HEK293 (cell line): ENCODE measurements around the gene CACNA1G.
A peak's percentile ranks its signal among the peaks of the same experiment; 100 is the strongest.

Experiments
- ELK4 ChIP-seq: IDR thresholded peaks from 2 replicates; pipeline ENCODE4 v1.6.1; 2011; ENCODE audit warnings: mild to moderate bottlenecking, low read depth, low read length, borderline replicate concordance
- GLIS2 ChIP-seq: fragments of 450-650 bp; formaldehyde crosslinking; IDR thresholded peaks from 2 replicates; pipeline ENCODE4 v1.5.1; 2016; ENCODE audit warnings: missing biosample characterization, missing genetic modification characterization
- HOXA7 ChIP-seq: sonication (generic); formaldehyde crosslinking; IDR thresholded peaks from 2 replicates; pipeline ENCODE4 v1.8.1; 2022; ENCODE audit warnings: missing genetic modification reagents, borderline replicate concordance
- KLF10 ChIP-seq: fragments of 450-650 bp; IDR thresholded peaks from 2 replicates; pipeline ENCODE4 v1.5.1; 2018; ENCODE audit warnings: missing biosample characterization, mild to moderate bottlenecking, missing genetic modification characterization
- KLF17 ChIP-seq: fragments of 450-650 bp; formaldehyde crosslinking; IDR thresholded peaks from 2 replicates; pipeline ENCODE4 v1.5.1; 2016; ENCODE audit warnings: missing biosample characterization, missing genetic modification characterization
- PRDM10 ChIP-seq: fragments of 450-650 bp; formaldehyde crosslinking; IDR thresholded peaks from 2 replicates; pipeline ENCODE4 v1.5.1; 2016; ENCODE audit warnings: missing biosample characterization, missing genetic modification characterization
- RBAK ChIP-seq: fragments of 450-650 bp; formaldehyde crosslinking; IDR thresholded peaks from 2 replicates; pipeline ENCODE4 v1.5.1; 2016; ENCODE audit warnings: missing biosample characterization, missing genetic modification characterization
- REPIN1 ChIP-seq: fragments of 450-650 bp; formaldehyde crosslinking; IDR thresholded peaks from 2 replicates; pipeline ENCODE4 v1.5.1; 2017; ENCODE audit warnings: missing biosample characterization, missing genetic modification characterization, low read depth
- ZBTB26 ChIP-seq: fragments of 450-650 bp; formaldehyde crosslinking; optimal IDR thresholded peaks from 2 replicates; pipeline ENCODE3; 2016; ENCODE audit warnings: missing biosample characterization, mild to moderate bottlenecking, missing genetic modification characterization
- ZBTB48 ChIP-seq: fragments of 450-650 bp; formaldehyde crosslinking; IDR thresholded peaks from 2 replicates; pipeline ENCODE4 v1.5.1; 2016; ENCODE audit warnings: missing biosample characterization, missing genetic modification characterization
- ZFP37 ChIP-seq: fragments of 450-650 bp; formaldehyde crosslinking; IDR thresholded peaks from 2 replicates; pipeline ENCODE4 v1.5.1; 2016; ENCODE audit warnings: missing biosample characterization, missing genetic modification characterization
- ZNF174 ChIP-seq: fragments of 450-650 bp; formaldehyde crosslinking; IDR thresholded peaks from 2 replicates; pipeline ENCODE4 v1.5.0; 2017; ENCODE audit warnings: missing biosample characterization, mild to moderate bottlenecking, missing genetic modification characterization
- ZNF184 ChIP-seq: fragments of 450-650 bp; IDR thresholded peaks from 2 replicates; pipeline ENCODE4 v1.5.1; 2018; ENCODE audit warnings: missing biosample characterization, mild to moderate bottlenecking, missing genetic modification characterization
- ZNF2 ChIP-seq: fragments of 450-650 bp; formaldehyde crosslinking; IDR thresholded peaks from 2 replicates; pipeline ENCODE4 v1.5.1; 2016; ENCODE audit warnings: missing biosample characterization, missing genetic modification characterization
- ZNF223 ChIP-seq: fragments of 450-650 bp; formaldehyde crosslinking; IDR thresholded peaks from 2 replicates; pipeline ENCODE4 v1.5.1; 2016; ENCODE audit warnings: missing biosample characterization, missing genetic modification characterization
- ZNF26 ChIP-seq: fragments of 450-650 bp; formaldehyde crosslinking; IDR thresholded peaks from 2 replicates; pipeline ENCODE4 v1.5.1; 2016; ENCODE audit warnings: missing biosample characterization, missing genetic modification characterization
- ZNF266 ChIP-seq: fragments of 450-650 bp; formaldehyde crosslinking; IDR thresholded peaks from 2 replicates; pipeline ENCODE4 v1.5.1; 2016; ENCODE audit warnings: missing biosample characterization, missing genetic modification characterization, low read depth
- ZNF394 ChIP-seq: fragments of 450-650 bp; formaldehyde crosslinking; IDR thresholded peaks from 2 replicates; pipeline ENCODE4 v1.5.1; 2016; ENCODE audit warnings: missing biosample characterization, missing genetic modification characterization, mild to moderate bottlenecking, moderate library complexity, borderline replicate concordance
- ZNF501 ChIP-seq: fragments of 450-650 bp; formaldehyde crosslinking; IDR thresholded peaks from 2 replicates; pipeline ENCODE4 v1.5.1; 2016; ENCODE audit warnings: missing biosample characterization, missing genetic modification characterization
- ZNF529 ChIP-seq: fragments of 450-650 bp; formaldehyde crosslinking; IDR thresholded peaks from 2 replicates; pipeline ENCODE4 v1.5.1; 2017; ENCODE audit warnings: missing genetic modification characterization, missing biosample characterization; ENCODE audit not compliant: insufficient replicate concordance
- ZNF580 ChIP-seq: fragments of 450-650 bp; formaldehyde crosslinking; IDR thresholded peaks from 2 replicates; pipeline ENCODE4 v1.5.1; 2016; ENCODE audit warnings: missing biosample characterization, missing genetic modification characterization
- ZNF596 ChIP-seq: fragments of 450-650 bp; IDR thresholded peaks from 2 replicates; pipeline ENCODE4 v1.5.0; 2018; ENCODE audit warnings: missing biosample characterization, mild to moderate bottlenecking, missing genetic modification characterization, moderate library complexity
- ZNF600 ChIP-seq: fragments of 450-650 bp; formaldehyde crosslinking; IDR thresholded peaks from 2 replicates; pipeline ENCODE4 v1.5.1; 2016; ENCODE audit warnings: missing biosample characterization, missing genetic modification characterization
- ZNF610 ChIP-seq: fragments of 450-650 bp; formaldehyde crosslinking; IDR thresholded peaks from 2 replicates; pipeline ENCODE4 v1.5.1; 2016; ENCODE audit warnings: missing biosample characterization, missing genetic modification characterization, borderline replicate concordance
- ZNF645 ChIP-seq: fragments of 450-650 bp; formaldehyde crosslinking; IDR thresholded peaks from 2 replicates; pipeline ENCODE4; 2016; ENCODE audit warnings: missing biosample characterization, missing genetic modification characterization
- ZNF704 ChIP-seq: fragments of 450-650 bp; formaldehyde crosslinking; IDR thresholded peaks from 2 replicates; pipeline ENCODE4 v1.5.1; 2016; ENCODE audit warnings: missing biosample characterization, missing genetic modification characterization
- ZSCAN16 ChIP-seq: fragments of 450-650 bp; formaldehyde crosslinking; IDR thresholded peaks from 2 replicates; pipeline ENCODE4 v1.5.1; 2016; ENCODE audit warnings: missing biosample characterization, missing genetic modification characterization

The CACNA1G gene

GRCh38 chr17:50630524-50631194 lies 70.1 kb downstream of the CACNA1G start (continued):
- no peak for TF ChIP-seq KLF10 (tag by site-specific recombination)
- no peak for TF ChIP-seq ZNF184 (tag by site-specific recombination)
- TF ChIP-seq ZNF596 (tag by site-specific recombination), result no peak
- no peak for TF ChIP-seq ZNF610 (tag by site-specific recombination)
- TF ChIP-seq ZNF580 (tag by site-specific recombination), result no peak
- no peak for TF ChIP-seq ZNF26 (tag by site-specific recombination)
- TF ChIP-seq ZBTB48 (tag by site-specific recombination), result 0 out of 2 replicates have a peak, but pooled peaks have one; percentile 48
- TF ChIP-seq ZNF600 (tag by site-specific recombination), result peak; percentile 50; the same call in 1 of the 2 replicates
- TF ChIP-seq ZNF174 (tag by site-specific recombination), result no peak
- TF ChIP-seq ZNF266 (tag by site-specific recombination), result no peak
- no peak for TF ChIP-seq ZNF704 (tag by site-specific recombination)
- TF ChIP-seq ZNF501, result no peak
- TF ChIP-seq ZSCAN16 (tag by site-specific recombination), result no peak
- no peak for TF ChIP-seq ZBTB26
- TF ChIP-seq KLF17 (tag by site-specific recombination), result peak; percentile 77
- no peak for TF ChIP-seq ZFP37 (tag by site-specific recombination)
- TF ChIP-seq ZNF394 (tag by site-specific recombination), result no peak
- TF ChIP-seq ZNF529 (tag by site-specific recombination), result no peak
- TF ChIP-seq ELK4, result no peak
- TF ChIP-seq RBAK (tag by site-specific recombination), result no peak
- TF ChIP-seq PRDM10 (tag by site-specific recombination), result no peak
- TF ChIP-seq HOXA7 (CRISPR knock-in tag), result no peak
- TF ChIP-seq REPIN1 (tag by site-specific recombination), result no peak
- peak; percentile 57 for TF ChIP-seq GLIS2 (tag by site-specific recombination)
- no peak for TF ChIP-seq ZNF223
- TF ChIP-seq ZNF645, result no peak
- no peak for TF ChIP-seq ZNF2 (tag by site-specific recombination)
